NCI-H1092 (cell line): ENCODE data around the gene ZDHHC5.

Source experiments
- DNase-seq: peaks from one replicate; lab custom pipeline; 2025; lab: John Stamatoyannopoulos, UW

Gene ZDHHC5

DNA sequence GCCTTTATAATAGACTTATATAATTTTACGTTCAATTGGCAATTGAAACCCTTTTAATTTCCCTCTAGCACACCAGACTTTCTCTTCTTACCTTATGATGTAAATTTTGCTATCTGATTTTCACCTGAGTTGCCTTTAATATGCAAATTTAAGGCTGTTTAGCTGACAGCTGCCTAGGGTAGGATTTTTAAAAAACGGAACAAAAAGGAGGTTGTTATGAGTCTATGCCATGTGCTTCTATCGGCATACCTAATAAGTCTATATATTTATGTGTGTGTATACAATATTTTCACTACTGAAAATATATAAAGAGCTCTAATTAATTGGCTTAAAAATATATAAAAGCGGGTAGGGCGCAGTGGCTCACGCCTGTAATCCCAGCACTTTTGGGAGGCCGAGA lies 61.6 kb downstream of the ZDHHC5 start:
- DNase-seq = no peak

DNA sequence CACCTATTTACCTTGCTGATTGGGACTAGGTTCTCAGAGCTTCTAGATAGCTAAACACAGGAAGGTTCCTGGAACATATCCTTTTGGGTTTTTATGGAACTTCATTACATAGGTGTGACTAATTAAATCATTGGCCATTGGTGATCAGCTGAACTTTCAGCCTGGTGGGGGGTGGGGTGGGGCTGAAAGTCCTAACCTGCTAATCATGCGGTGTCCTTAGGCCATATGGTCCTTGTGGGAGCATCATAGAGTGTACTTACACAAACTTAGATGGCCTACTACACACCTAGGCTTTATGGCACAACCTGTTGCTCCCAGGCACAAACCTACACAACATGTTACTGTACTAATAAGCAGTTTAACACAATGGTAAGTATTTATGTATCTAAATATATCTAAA lies 64.7 kb downstream of the ZDHHC5 start:
- no peak for DNase-seq

DNA sequence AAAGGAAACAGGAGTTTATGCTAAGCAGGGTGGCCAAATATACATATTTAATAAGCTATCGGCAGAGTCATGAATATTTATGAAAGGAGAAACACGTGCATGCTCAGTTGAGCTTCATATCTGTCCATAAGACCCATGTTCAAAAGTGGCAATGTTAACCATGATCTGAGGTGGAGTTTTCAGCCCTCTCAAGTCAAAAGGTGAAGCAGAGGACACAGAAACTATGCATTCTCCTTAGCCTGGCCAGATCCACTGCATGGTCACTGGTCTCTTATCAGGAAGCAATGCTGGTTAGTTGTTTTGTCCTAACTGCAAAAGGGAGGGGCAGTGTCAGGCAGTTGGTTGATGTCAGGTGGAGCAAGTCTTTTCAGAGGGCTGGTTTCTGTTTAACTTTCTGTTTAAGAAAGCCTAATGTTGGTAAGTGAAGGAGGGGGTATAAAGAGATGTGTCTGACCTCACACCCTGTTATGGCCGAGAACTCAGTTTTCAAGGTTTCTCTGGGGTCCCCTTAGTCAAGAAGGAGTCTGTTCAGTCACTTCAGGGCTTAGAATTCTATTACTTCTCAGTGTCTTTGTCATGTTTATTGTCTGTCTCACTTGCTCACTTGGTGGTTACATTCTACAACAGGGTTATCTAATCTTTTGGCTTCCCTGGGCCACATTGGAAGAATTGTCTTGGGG lies 67.8 kb downstream of the ZDHHC5 start:
- no peak for DNase-seq

DNA sequence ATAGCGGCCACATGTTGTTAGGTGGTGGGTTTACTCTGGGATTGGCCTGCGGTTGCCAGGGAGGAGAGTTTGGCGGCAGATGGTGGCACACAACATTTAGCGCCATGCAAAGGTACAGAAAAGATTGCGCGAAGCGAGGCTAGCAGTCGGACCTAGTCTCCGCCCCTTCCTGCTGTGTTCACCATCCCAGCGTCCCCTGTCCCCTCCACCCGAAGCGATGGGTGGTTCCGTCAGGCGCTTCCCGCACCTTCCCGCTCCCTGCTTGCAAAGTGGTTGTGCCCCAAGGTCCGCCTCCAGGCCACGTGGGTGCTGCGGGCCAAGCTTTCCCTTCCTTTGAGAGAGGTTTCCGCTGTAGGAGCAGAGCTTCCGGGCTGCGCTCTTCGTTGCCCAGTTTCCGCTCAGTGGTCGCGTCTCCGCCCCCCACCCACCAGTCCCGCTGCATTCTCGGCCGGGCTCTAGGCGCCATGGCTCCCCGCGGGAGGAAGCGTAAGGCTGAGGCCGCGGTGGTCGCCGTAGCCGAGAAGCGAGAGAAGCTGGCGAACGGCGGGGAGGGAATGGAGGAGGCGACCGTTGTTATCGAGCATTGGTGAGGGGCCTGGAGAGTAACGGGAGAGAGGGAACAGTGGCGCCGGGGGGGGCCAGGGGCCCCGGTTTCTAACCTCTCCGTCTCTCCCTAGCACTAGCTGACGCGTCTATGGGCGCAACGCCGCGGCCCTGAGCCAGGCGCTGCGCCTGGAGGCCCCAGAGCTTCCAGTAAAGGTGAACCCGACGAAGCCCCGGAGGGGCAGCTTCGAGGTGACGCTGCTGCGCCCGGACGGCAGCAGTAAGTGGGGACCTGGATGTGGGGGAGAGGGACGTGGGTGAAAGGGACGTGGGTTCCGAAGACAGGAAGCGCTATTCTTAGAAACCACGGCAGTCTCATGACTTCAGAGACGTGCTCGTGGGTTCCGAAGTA lies 73.5 kb downstream of the ZDHHC5 start, which contains the start of gene SELENOH:
SELENOH (plus strand) TSS at position 360 of the 955 bp plus-strand sequence; CDS start at position 465, 105 bp downstream.
- DNase-seq = peak; percentile 98

DNA sequence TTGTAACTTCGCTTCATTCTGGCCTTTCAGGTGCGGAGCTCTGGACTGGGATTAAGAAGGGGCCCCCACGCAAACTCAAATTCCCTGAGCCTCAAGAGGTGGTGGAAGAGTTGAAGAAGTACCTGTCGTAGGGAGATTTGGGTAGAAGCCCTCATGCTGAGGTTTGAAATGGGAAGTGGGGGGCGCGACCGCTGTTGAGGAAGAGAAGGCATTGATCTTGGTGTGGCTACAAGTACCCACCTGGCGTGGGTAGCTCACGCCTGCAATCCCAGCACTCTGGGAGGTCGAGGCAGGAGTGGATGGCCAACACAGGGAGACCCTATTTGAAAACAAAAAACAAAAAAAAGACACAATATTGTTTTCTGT lies 74.2 kb downstream of the ZDHHC5 start:
- DNase-seq = no peak

DNA sequence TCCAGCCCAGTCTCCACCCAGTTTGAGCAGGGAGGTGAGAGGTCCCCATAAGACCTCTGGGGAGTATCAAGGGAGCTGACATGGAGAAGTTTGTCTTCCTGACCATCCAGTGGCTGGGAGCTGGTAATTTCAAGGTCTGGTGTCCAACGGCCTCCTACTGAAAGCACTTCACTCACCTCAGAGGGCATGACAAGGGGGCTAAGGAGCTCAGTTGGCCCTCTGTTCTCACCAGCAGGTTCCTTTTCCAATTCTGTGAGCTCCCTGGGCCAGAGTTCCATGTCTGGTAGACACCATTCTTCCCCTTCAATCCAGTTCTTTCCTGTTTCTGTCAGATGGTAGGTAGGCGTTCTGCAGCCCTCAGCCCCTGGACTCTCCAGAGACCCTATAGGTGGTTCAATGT lies 76.4 kb downstream of the ZDHHC5 start:
- DNase-seq = no peak

- no peak for DNase-seq
Measured at GRCh38 chr11:57745206-57745605, 77.3 kb downstream of the ZDHHC5 start.

- DNase-seq = no peak
Measured at GRCh38 chr11:57746920-57747319, 79.0 kb downstream of the ZDHHC5 start.
